Loucy (cell line): ENCODE data around the gene NET1.

Source experiments
- EZH2phosphoT487 ChIP-seq: fragments of 200-600 bp; IDR thresholded peaks from 2 replicates; pipeline ENCODE4 v1.6.1; 2018; ENCODE audit warnings: antibody characterized with exemption, mild to moderate bottlenecking, moderate library complexity, borderline replicate concordance
- TF ChIP-seq, protein P1 (sequence below): fragments of 200-600 bp; sonication (generic); conservative IDR thresholded peaks from 2 replicates; pipeline ENCODE4 v1.5.1; 2014; ENCODE audit warnings: mild to moderate bottlenecking, antibody characterized with exemption, low read length

DNA sequence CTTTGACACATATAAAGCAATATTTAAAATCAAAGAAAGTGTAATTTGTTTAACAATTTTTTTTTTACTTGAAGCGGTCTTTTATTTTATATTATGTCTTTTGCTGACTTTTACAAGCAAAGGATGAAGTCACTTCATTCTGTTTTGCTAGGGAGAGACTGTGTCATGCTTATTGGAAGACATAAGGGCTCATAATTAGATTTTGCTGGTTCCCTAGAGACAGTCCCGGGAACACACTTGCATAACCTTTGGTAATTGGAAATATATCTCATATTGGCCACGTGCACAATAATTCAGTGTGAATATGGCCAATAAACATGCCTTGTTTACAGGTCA, 448 bp upstream of the NET1 start:
- TF ChIP-seq, protein P1, sequence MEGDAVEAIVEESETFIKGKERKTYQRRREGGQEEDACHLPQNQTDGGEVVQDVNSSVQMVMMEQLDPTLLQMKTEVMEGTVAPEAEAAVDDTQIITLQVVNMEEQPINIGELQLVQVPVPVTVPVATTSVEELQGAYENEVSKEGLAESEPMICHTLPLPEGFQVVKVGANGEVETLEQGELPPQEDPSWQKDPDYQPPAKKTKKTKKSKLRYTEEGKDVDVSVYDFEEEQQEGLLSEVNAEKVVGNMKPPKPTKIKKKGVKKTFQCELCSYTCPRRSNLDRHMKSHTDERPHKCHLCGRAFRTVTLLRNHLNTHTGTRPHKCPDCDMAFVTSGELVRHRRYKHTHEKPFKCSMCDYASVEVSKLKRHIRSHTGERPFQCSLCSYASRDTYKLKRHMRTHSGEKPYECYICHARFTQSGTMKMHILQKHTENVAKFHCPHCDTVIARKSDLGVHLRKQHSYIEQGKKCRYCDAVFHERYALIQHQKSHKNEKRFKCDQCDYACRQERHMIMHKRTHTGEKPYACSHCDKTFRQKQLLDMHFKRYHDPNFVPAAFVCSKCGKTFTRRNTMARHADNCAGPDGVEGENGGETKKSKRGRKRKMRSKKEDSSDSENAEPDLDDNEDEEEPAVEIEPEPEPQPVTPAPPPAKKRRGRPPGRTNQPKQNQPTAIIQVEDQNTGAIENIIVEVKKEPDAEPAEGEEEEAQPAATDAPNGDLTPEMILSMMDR = no peak
- TF ChIP-seq EZH2phosphoT487 = no peak
